ENCODE results near the gene DYNLRB1. TPM values are rescaled to one million over a fixed set of nuclear protein-coding genes. Genes with fewer than 3 reads are reported as not detected.
"Not testable (repeated sequence)": the region's sequence is repeated elsewhere in the genome, so short reads cannot be mapped to it uniquely, and the experiment has no call there.

DYNLRB1 gene
- total RNA-seq = 10 to 100 TPM; 88.5 to 93.6 TPM

DNA sequence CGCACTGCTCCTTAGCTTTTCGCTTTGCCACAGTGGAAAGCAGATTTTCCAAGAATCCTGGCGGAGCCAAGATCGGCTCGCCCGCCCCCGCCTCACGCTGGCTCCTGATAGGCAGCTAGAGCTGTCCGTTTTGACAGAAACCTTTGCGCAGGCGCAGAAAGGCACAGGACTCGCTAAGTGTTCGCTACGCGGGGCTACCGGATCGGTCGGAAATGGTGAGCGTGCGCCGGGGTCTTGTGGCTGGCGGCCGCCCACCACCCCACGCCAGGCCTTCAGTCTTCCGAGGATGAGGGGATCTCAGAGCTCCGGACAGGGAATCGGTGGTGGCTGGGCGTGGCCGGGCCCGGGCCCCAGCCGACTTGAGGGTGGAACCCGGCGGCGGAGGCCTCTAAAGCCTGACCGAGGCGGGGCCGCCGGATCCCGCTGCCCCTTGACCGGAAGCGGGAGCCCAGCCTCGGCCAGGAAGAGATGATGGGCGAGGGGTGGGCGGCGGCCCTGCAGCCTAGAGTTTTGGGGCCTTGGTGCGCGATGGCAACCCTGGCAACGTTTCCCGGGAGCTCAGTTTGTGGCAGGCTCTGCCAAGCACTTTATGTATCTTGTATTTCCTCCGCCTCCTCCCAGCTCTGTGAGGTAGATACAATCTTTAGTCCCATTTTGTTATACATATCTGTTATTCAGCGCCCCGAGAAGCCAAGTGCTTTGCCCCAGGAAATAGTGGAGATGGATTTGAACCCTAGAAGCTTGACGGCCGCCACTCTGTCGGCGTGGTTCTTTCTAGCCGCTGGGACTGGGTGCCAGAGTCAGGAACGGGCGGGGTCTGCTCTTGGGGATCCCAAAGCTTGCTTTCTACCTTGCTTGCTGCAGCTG, at the start of gene DYNLRB1:
DYNLRB1 (plus strand) TSS at position 176 of the 867 bp plus-strand sequence; CDS start at position 213, 37 bp downstream.
- H3K36me3 Mint-ChIP-seq = peaks cover 13% of the 10 kb centered on the region
- ATAC-seq (peak; percentile 89), DNase-seq (peak; percentile 98)
- no peaks in the 10 kb centered on the region for H3K27me3 Mint-ChIP-seq
- peak within 1 kb of the TSS; percentile 96 for H3K4me3 Mint-ChIP-seq
- CTCF ChIA-PET = interaction anchor here (0.7 to 7.7 kb wide), 17 partner anchors 9 to 326 kb away, joined by 3 to 110 read pairs (median 4); partner anchors contain the start of genes AHCY, ITCH and TP53INP2
- H3K27ac Mint-ChIP-seq = peak within 1 kb of the TSS; percentile 97
- H3K9me3 Mint-ChIP-seq (ENCODE audit: low read depth) = no peaks in the 10 kb centered on the region
- H3K4me1 Mint-ChIP-seq = peaks cover 28% of the 10 kb centered on the region

DNA sequence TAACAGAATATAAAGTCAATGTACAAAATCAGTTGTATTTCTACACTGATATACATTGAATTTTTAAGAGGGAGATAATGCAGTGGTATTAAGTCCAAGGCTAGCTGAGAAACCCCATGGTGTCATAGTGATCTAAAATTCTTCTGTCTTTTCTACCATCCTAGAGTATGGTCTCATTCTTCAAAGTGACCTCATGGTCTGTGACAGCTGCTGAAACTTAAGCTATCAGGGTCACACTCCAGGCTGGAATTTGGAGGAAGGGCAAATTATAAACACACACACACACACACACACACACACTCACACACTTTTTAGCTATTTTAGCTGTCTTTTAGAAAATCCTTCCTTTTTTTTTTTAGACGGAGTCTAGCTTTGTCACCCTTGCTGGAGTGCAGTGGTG, 47.3 kb upstream of the DYNLRB1 start:
- H3K27ac Mint-ChIP-seq = no peak overlapping the region
- ATAC-seq = no peak
- CTCF ChIA-PET = interaction anchor here (0.9 to 1.9 kb wide), 4 partner anchors 13 to 156 kb away, joined by 3 to 7 read pairs (median 4); no protein-coding TSS in a partner anchor
- no peak for DNase-seq
- H3K9me3 Mint-ChIP-seq (ENCODE audit: low read depth) = no peaks in the 10 kb centered on the region
- H3K27me3 Mint-ChIP-seq = no peaks in the 10 kb centered on the region
- H3K4me3 Mint-ChIP-seq = no peak overlapping the region
- peaks cover 22% of the 10 kb centered on the region for H3K36me3 Mint-ChIP-seq
- H3K4me1 Mint-ChIP-seq = peaks cover 3% of the 10 kb centered on the region

DNA sequence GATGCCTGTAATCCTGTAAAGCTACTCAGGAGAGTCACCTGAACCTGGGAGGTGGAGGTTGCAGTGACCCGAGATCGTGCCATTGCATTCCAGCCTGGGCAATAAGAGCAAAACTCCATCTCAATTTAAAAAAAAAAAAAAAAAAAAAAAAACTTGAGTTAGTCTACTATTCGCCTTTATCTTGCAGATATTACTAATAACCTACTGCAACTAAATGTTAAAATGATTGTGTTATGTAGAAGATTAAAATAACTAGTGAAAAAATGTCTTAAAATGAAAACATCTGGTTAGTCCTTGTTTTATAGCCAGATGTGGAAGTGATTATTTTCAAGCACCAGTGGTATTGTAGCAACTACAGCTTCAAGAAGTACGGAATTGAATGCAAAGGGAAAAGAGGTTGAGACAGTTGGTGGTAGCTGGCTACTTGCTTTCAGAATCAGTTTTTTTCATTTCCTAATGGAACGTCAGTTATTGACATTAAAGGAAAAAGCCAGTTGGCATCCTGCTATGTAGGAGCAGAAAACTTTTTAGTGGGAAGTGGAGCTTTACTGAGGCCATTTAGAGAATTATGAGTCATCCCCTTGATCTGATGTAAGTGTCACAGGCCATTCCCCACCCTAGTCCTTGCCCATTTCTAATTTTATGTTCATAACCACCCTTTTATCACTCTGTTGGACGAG, 43.8 kb upstream of the DYNLRB1 start:
- Mint-ChIP-seq H3K4me3 (no peak overlapping the region), H3K36me3 (peaks cover 32% of the 10 kb centered on the region), H3K9me3 (ENCODE audit: low read depth) (no peaks in the 10 kb centered on the region), H3K27me3 (no peaks in the 10 kb centered on the region), H3K4me1 (peaks cover 12% of the 10 kb centered on the region), H3K27ac (no peak overlapping the region)
- CTCF ChIA-PET = interaction anchor here (1.0 to 2.6 kb wide), 5 partner anchors 12 to 160 kb away, joined by 3 to 36 read pairs (median 3); no protein-coding TSS in a partner anchor
- no peak for DNase-seq
- ATAC-seq = no peak

DNA sequence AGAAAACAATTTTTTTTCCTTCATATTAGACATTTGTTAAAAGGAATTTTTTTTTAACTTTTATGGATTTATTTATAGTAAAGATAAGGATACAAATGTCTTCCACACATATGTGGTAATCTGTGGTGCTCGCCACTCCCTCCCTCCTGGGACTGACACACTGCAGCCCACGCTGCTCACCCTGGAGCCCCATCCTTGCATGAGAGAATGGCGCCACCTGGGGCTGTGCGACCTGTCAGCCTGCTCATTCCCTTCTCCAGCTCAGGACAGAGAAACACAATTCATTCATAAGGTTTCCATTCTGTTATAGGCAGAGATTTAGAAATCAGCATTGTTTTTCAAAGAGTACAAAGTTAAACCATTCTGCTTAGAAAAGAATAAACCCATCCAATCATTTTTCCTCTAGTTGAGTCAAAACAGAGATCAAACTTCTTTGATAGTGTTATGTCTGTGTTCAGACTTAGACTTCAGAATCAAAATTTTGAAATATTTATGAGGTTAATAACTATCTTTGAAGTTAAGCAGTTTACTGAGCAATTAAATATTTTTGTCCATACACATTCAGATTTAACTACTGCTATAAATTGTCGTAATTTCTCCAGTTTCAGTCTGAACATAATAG, 42.8 kb upstream of the DYNLRB1 start:
- ATAC-seq (peak; percentile 61), DNase-seq (peak; percentile 59)
- peaks cover 12% of the 10 kb centered on the region for H3K4me1 Mint-ChIP-seq
- H3K9me3 Mint-ChIP-seq (ENCODE audit: low read depth) = no peaks in the 10 kb centered on the region
- H3K36me3 Mint-ChIP-seq = peaks cover 40% of the 10 kb centered on the region
- H3K27me3 Mint-ChIP-seq = no peaks in the 10 kb centered on the region
- no peak overlapping the region for H3K4me3 Mint-ChIP-seq
- H3K27ac Mint-ChIP-seq = no peak overlapping the region
- CTCF ChIA-PET = interaction anchor here (1.0 to 2.6 kb wide), 3 partner anchors 51 to 161 kb away, joined by 3 to 36 read pairs (median 6); no protein-coding TSS in a partner anchor

DNA sequence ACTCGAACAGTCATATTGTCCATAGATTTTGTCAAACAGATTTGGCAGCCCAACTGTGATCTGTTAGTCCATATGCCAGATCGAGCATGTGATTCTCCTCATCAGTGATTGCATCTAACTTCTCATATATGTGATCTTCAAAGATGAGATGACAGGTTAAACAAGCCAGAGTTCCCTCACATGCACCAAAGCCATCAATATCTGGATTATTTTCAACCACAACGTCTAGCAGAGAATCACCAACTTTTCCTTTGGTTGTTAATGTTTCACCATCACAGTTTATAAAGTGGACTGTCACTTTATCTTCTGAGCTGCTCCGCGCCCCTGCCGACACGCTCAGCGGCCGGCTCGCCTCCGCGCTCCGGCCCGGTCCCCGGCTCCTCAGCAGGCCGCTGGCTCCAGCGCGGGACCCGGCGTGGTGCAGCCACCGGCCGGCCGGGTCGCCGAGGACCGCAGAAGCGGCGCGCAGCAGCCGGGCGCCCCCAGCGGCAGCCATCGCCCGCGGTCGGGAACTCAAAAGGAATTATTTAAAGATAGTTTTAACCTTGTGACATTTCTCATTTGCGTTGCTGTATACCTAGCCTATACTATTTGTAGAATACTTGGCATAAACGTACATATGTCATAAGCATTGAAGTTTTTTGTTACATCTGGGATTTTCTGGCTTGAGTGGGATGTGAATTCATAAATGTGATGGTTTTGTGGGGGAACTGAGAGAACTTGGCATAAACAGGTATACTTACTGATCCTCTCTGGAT, 40.1 kb upstream of the DYNLRB1 start:
- DNase-seq = no peak
- peaks cover 55% of the 10 kb centered on the region for H3K36me3 Mint-ChIP-seq
- no peak overlapping the region for H3K27ac Mint-ChIP-seq
- H3K27me3 Mint-ChIP-seq = no peaks in the 10 kb centered on the region
- no peak overlapping the region for H3K4me3 Mint-ChIP-seq
- H3K9me3 Mint-ChIP-seq (ENCODE audit: low read depth) = peaks cover 4% of the 10 kb centered on the region
- CTCF ChIA-PET = interaction anchor here (0.8 to 4.4 kb wide), 4 partner anchors 15 to 163 kb away, joined by 3 to 35 read pairs (median 4); partner anchors contain the start of gene ITCH
- peaks cover 17% of the 10 kb centered on the region for H3K4me1 Mint-ChIP-seq
- ATAC-seq = peak; percentile 77

DNA sequence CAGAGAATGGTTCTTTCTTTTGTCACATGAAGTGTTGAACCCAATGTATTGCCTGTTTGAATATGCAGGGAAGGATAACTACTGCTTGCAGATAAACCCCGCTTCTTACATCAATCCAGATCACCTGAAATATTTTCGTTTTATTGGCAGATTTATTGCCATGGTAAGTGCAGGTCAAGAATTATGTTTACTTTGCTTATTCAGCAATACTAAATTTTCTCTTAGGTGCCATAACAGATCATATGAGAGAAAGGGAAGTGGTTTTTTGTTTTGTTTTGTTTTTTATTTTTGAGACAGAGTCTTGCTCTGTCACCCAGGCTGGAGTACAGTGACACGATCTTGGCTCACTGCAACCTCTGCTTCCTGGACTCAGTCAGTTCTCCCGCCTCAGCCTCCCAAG, 36.6 kb upstream of the DYNLRB1 start:
- DNase-seq (no peak), ATAC-seq (no peak)
- CTCF ChIA-PET = interaction anchor here (1.7 kb wide), 1 partner anchor 167 kb away, joined by 5 read pairs; no protein-coding TSS in a partner anchor
- H3K27me3 Mint-ChIP-seq = no peaks in the 10 kb centered on the region
- peaks cover 14% of the 10 kb centered on the region for H3K9me3 Mint-ChIP-seq (ENCODE audit: low read depth)
- peaks cover 16% of the 10 kb centered on the region for H3K4me1 Mint-ChIP-seq
- no peak overlapping the region for H3K4me3 Mint-ChIP-seq
- no peak overlapping the region for H3K27ac Mint-ChIP-seq
- H3K36me3 Mint-ChIP-seq = peaks cover 78% of the 10 kb centered on the region

DNA sequence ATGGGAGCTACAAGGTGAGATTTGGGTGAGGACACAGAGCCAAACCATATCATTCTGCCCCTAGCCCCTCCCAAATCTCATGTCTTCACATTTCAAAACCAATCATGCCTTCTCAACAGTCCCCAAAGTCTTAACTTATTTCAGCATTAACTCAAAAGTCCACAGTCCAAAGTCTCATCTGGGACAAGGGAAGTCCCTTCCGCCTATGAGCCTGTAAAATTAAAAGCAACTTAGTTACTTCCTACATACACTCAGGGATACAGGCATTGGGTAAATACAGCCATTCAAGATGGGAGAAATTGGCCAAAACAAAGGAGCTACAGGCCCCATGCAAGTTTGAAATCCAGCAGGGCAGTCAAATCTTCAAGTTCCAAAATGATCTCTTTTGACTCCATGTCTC, 34.1 kb upstream of the DYNLRB1 start:
- H3K27me3 Mint-ChIP-seq, CTCF ChIA-PET, DNase-seq, ATAC-seq, H3K27ac Mint-ChIP-seq, H3K4me3 Mint-ChIP-seq, H3K4me1 Mint-ChIP-seq: not testable (repeated sequence)
- H3K9me3 Mint-ChIP-seq (ENCODE audit: low read depth) = peaks cover 14% of the 10 kb centered on the region
- H3K36me3 Mint-ChIP-seq = peaks cover 71% of the 10 kb centered on the region

DNA sequence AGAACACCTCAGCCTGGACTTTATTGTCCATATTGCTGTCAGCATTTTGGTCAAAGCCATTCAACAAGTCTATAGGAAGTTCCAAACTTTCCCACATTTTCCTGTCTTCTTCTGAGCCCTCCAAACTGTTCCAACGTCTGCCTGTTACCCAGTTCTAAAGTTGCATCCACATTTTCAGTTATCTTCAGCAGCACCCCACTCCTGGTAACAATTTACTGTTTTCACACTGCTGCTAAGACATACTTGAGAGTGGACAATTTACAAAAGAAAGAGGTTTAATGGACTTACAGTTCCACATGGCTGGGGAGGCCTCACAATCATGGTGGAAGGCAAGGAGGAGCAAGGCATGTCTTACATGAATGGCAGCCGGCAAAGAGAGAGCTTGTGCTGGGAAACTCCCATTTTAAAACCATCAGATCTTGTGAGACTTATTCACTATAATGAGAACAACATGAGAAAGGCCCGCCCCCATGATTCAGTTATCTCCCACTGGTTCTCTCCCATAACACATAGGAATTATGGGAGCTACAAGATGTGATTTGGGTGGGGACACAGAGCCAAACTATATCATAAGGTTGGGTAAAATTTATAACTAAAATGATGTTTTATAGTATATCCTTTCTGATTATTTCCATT, 32.5 kb upstream of the DYNLRB1 start:
- H3K27me3 Mint-ChIP-seq, H3K4me3 Mint-ChIP-seq, H3K27ac Mint-ChIP-seq, ATAC-seq, H3K4me1 Mint-ChIP-seq, DNase-seq: not testable (repeated sequence)
- Mint-ChIP-seq H3K9me3 (ENCODE audit: low read depth) (peaks cover 14% of the 10 kb centered on the region), H3K36me3 (peaks cover 68% of the 10 kb centered on the region)
- CTCF ChIA-PET = interaction anchor here (1.0 kb wide), 1 partner anchor 11 kb away, joined by 3 read pairs; no protein-coding TSS in a partner anchor

DNA sequence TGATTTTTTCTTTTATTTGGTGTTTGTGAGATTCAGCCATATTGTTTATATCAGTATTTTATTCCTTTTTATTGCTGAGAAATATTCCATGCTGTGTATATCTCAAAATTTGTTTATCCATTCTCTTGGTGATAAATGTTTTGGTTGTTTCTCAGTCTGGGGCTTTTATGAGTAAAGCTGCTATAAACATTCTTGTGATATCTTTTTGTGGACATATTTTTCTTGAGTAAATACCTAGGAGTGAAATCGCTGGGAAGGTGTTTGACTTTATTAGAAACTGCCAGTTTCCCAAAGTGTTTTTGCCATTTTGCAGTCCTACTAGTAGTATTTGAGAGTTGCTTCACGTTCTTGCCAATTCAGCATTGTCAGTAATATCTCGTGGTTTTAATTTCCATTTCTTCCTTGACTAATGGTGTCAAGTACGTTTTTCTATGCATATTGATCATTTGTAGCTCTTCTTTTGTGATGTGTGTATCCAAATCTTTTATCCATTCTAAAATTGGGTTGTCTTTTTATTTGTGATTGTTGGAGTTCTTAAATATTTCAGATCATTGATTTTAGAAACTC, 31.1 kb upstream of the DYNLRB1 start:
- H3K9me3 Mint-ChIP-seq (ENCODE audit: low read depth) = peaks cover 11% of the 10 kb centered on the region
- peaks cover under 1% of the 10 kb centered on the region for H3K4me1 Mint-ChIP-seq
- no peak overlapping the region for H3K27ac Mint-ChIP-seq

DNA sequence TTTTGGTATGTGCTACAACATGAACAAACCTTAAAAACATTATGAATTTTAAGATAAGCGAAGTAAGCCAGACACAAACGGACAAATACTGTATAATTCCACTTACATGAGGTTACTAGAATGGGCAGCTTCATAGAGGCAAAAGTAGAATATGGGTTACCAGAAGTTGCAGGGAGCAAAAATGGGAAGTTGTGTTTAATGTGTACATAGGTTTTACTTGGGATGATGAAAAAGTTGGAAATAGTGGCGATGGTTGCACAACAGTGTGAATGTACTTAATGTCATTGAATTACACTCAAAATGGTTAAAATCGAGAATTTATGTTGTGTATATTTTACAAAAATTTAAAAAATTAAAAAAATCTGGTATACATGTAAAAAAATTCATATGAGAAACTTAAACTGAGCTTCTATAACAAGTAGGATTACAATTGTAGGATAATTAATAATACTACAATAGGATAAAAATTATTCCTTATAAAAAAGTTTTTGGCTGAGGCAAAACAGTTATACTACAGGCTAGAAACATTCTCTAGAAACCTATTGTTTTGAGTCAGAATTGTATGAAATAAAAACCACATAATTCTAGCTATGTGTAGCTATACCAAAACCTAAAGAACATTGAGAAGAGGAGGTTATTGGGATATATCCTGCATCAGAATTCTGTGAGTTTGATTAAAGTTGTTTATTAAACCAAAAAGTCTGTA, 24.8 kb upstream of the DYNLRB1 start:
- CTCF ChIA-PET = interaction anchor here (1.0 to 2.7 kb wide), 2 partner anchors 15 to 179 kb away, joined by 3 to 13 read pairs; no protein-coding TSS in a partner anchor
- no peaks in the 10 kb centered on the region for H3K27me3 Mint-ChIP-seq
- H3K9me3 Mint-ChIP-seq (ENCODE audit: low read depth) = no peaks in the 10 kb centered on the region
- peaks cover 45% of the 10 kb centered on the region for H3K36me3 Mint-ChIP-seq
- ATAC-seq (peak; percentile 33), DNase-seq (no peak)
- no peak overlapping the region for H3K27ac Mint-ChIP-seq
- no peak overlapping the region for H3K4me3 Mint-ChIP-seq
- H3K4me1 Mint-ChIP-seq = peaks cover 10% of the 10 kb centered on the region

More for the DNA sequence above, 31.1 kb upstream of the DYNLRB1 start:
- Mint-ChIP-seq H3K36me3 (peaks cover 64% of the 10 kb centered on the region), H3K27me3 (no peaks in the 10 kb centered on the region), H3K4me3 (no peak overlapping the region)
- no peak for ATAC-seq
- DNase-seq = no peak
- CTCF ChIA-PET = interaction anchor here (1.1 to 2.1 kb wide), 2 partner anchors 135 to 172 kb away, joined by 3 to 10 read pairs; no protein-coding TSS in a partner anchor

DNA sequence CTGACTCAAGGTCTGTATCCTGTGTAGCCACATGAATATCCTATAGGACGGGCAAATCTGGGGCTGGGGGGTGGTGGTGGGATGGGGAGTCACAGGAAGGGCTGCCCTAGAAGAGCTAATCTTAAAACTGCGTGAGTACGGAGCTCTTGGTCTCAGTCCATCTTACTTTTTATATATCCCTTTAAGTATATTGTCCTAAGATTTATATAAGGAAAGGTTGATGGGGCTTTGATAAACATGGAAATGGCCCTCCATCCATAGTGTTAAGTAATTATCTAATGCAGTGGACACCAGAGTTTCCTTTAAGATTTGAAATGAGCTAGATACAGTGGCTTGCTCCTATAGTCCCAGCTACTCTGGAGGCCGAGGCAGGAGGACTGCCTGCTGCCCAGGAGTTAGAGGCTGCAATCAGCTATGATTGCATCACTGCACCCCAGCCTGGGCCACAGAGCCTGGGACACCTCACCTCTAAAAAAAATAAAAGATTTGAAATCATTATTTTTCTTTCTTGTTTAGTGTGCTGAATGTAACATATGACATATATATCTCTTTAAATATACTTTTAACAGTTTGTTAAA, 24.2 kb upstream of the DYNLRB1 start:
- Mint-ChIP-seq H3K9me3 (ENCODE audit: low read depth) (no peaks in the 10 kb centered on the region), H3K36me3 (peaks cover 48% of the 10 kb centered on the region), H3K27me3 (no peaks in the 10 kb centered on the region), H3K4me3 (no peak overlapping the region), H3K4me1 (peaks cover 10% of the 10 kb centered on the region), H3K27ac (no peak overlapping the region)
- no peak for ATAC-seq
- DNase-seq = no peak
- CTCF ChIA-PET = interaction anchor here (1.0 to 2.7 kb wide), 2 partner anchors 16 to 179 kb away, joined by 3 to 13 read pairs; no protein-coding TSS in a partner anchor

All from activated CD8-positive, alpha-beta memory T cell treated with anti-CD3 and anti-CD28 coated beads, Interleukin-2, amount 10 ng/mL, durations not matched to agents 7 days and 5 days (primary cell).